Large intestine (tissue), 3 donors: ENCODE data around the gene PIGBOS1. TPM values are rescaled to one million over a fixed set of nuclear protein-coding genes. Genes with fewer than 3 reads are reported as not detected.
A peak's percentile ranks its signal among the peaks of the same experiment; 100 is the strongest.
"Not testable (repeated sequence)": the region's sequence is repeated elsewhere in the genome, so short reads cannot be mapped to it uniquely, and the experiment has no call there.

Source experiments
- DNase-seq, 2 donors: peaks; one replicate each; pipeline versions ENCODE4 v3.0.0 to v3.0.0-alpha.2; 2013
- H3K27ac ChIP-seq: one replicate; pipeline ENCODE4 v1.5.1; 2013; ENCODE audit warnings: low read length
- H3K27me3 ChIP-seq: 2 replicates; pipeline ENCODE4 v1.6.1; 2013; ENCODE audit warnings: low read length; ENCODE audit not compliant: control insufficient read depth, insufficient read depth
- H3K36me3 ChIP-seq: 2 replicates; pipeline ENCODE4 v1.6.1; 2013; ENCODE audit warnings: low read length; ENCODE audit not compliant: control insufficient read depth, insufficient read depth
- H3K4me1 ChIP-seq: one replicate; pipeline ENCODE4 v1.6.1; 2013; ENCODE audit warnings: low read length; ENCODE audit not compliant: control insufficient read depth, insufficient read depth
- H3K4me3 ChIP-seq: one replicate; pipeline ENCODE4 v1.5.1; 2013; ENCODE audit warnings: low read length
- H3K9me3 ChIP-seq: one replicate; pipeline ENCODE4 v1.6.1; 2013; ENCODE audit warnings: mild to moderate bottlenecking, low read depth, low read length, moderate library complexity; ENCODE audit not compliant: control insufficient read depth
- WGBS: methylation state at CpG from one replicate; pipeline ENCODE4 v1.1.5; 2013; ENCODE audit warnings: low lambda C conversion rate; ENCODE audit not compliant: insufficient coverage; 5-methylcytosine and 5-hydroxymethylcytosine counted together
- polyA plus RNA-seq: library from polyadenylated mRNA; unstranded; fragments of 120-200 nt; gene quantifications from one replicate; pipeline ENCODE4 v1.2.1, GENCODE V29; 2013

The PIGBOS1 gene
- polyA plus RNA-seq, 1 donor = 17.6 TPM

GRCh38 chr15:55283379-55284147 lies 35.4 kb downstream of the PIGBOS1 start:
- Histone ChIP-seq H3K27me3 (no peaks in the 10 kb centered on the region), H3K4me1 (no peaks in the 10 kb centered on the region), H3K27ac (no peak overlapping the region), H3K36me3 (no peaks in the 10 kb centered on the region), H3K9me3 (no peaks in the 10 kb centered on the region), H3K4me3 (no peak overlapping the region)
- no peak for DNase-seq
- 83% methylated on average over 2 of the region's 6 CpGs for WGBS

- no peaks in the 10 kb centered on the region for H3K27me3 ChIP-seq
- no peaks in the 10 kb centered on the region for H3K4me1 ChIP-seq
- DNase-seq = no peak
- H3K9me3 ChIP-seq = no peaks in the 10 kb centered on the region
- no peaks in the 10 kb centered on the region for H3K36me3 ChIP-seq
- no CpG with 5 or more reads among the region's 5 CpGs for WGBS
- no peak overlapping the region for H3K27ac ChIP-seq
- no peak overlapping the region for H3K4me3 ChIP-seq
Observed at GRCh38 chr15:55282284-55282833, 36.6 kb downstream of the PIGBOS1 start.

GRCh38 chr15:55281517-55282228 lies 37.2 kb downstream of the PIGBOS1 start:
- no peaks in the 10 kb centered on the region for H3K27me3 ChIP-seq
- H3K9me3 ChIP-seq = no peaks in the 10 kb centered on the region
- no peaks in the 10 kb centered on the region for H3K36me3 ChIP-seq
- no peak overlapping the region for H3K27ac ChIP-seq
- H3K4me3 ChIP-seq = no peak overlapping the region
- DNase-seq = no peak
- no peaks in the 10 kb centered on the region for H3K4me1 ChIP-seq

GRCh38 chr15:55280589-55280988 lies 38.3 kb downstream of the PIGBOS1 start:
- not testable (repeated sequence) for H3K4me1 ChIP-seq, DNase-seq, H3K36me3 ChIP-seq, H3K27ac ChIP-seq, H3K9me3 ChIP-seq, H3K4me3 ChIP-seq, H3K27me3 ChIP-seq
- no CpG with 5 or more reads among the region's 2 CpGs for WGBS

GRCh38 chr15:55279746-55280351 lies 39.1 kb downstream of the PIGBOS1 start:
- no peak overlapping the region for H3K4me3 ChIP-seq
- H3K4me1 ChIP-seq = no peaks in the 10 kb centered on the region
- DNase-seq = peak in 1 of 2 donors; percentile 40
- no peak overlapping the region for H3K27ac ChIP-seq
- no peaks in the 10 kb centered on the region for H3K27me3 ChIP-seq
- 67% methylated on average over 1 of the region's 4 CpGs for WGBS
- no peaks in the 10 kb centered on the region for H3K9me3 ChIP-seq
- no peaks in the 10 kb centered on the region for H3K36me3 ChIP-seq

- no CpG with 5 or more reads among the region's 2 CpGs for WGBS
- Histone ChIP-seq H3K4me1 (no peaks in the 10 kb centered on the region), H3K9me3 (no peaks in the 10 kb centered on the region), H3K36me3 (no peaks in the 10 kb centered on the region), H3K4me3 (no peak overlapping the region), H3K27ac (no peak overlapping the region), H3K27me3 (no peaks in the 10 kb centered on the region)
- DNase-seq = no peak
Observed at GRCh38 chr15:55279100-55279745, 39.7 kb downstream of the PIGBOS1 start.

- no peaks in the 10 kb centered on the region for H3K9me3 ChIP-seq
- no CpG with 5 or more reads among the region's 2 CpGs for WGBS
- no peak for DNase-seq
- no peaks in the 10 kb centered on the region for H3K36me3 ChIP-seq
- no peaks in the 10 kb centered on the region for H3K27me3 ChIP-seq
- no peak overlapping the region for H3K4me3 ChIP-seq
- no peaks in the 10 kb centered on the region for H3K4me1 ChIP-seq
- no peak overlapping the region for H3K27ac ChIP-seq
Observed at GRCh38 chr15:55277715-55278114, 41.2 kb downstream of the PIGBOS1 start.

- no peaks in the 10 kb centered on the region for H3K9me3 ChIP-seq
- H3K27ac ChIP-seq = no peak overlapping the region
- 94% methylated on average over 3 of the region's 7 CpGs for WGBS
- no peaks in the 10 kb centered on the region for H3K36me3 ChIP-seq
- H3K27me3 ChIP-seq = no peaks in the 10 kb centered on the region
- no peak for DNase-seq
- H3K4me3 ChIP-seq = no peak overlapping the region
- no peaks in the 10 kb centered on the region for H3K4me1 ChIP-seq
Observed at GRCh38 chr15:55277116-55277564, 41.8 kb downstream of the PIGBOS1 start.

GRCh38 chr15:55276324-55276723 lies 42.6 kb downstream of the PIGBOS1 start:
- DNase-seq = no peak
- Histone ChIP-seq H3K9me3 (no peaks in the 10 kb centered on the region), H3K4me3 (no peak overlapping the region), H3K27ac (no peak overlapping the region), H3K27me3 (no peaks in the 10 kb centered on the region), H3K36me3 (no peaks in the 10 kb centered on the region), H3K4me1 (no peaks in the 10 kb centered on the region)
- WGBS = 100% methylated on average over 2 of the region's 5 CpGs

GRCh38 chr15:55270291-55270690 lies 48.6 kb downstream of the PIGBOS1 start:
- H3K36me3 ChIP-seq = no peaks in the 10 kb centered on the region
- H3K9me3 ChIP-seq = no peaks in the 10 kb centered on the region
- no peak for DNase-seq
- no CpG with 5 or more reads among the region's 6 CpGs for WGBS
- H3K27me3 ChIP-seq = no peaks in the 10 kb centered on the region
- no peak overlapping the region for H3K4me3 ChIP-seq
- H3K4me1 ChIP-seq = no peaks in the 10 kb centered on the region
- H3K27ac ChIP-seq = no peak overlapping the region
